Transverse colon (tissue), 4 donors: ENCODE results near the gene GARNL3. TPM values are rescaled to one million over a fixed set of nuclear protein-coding genes. Genes with fewer than 3 reads are reported as not detected.

Experiments used
- DNase-seq: peaks from one replicate; pipeline ENCODE4 v3.0.0-alpha.2; 2019
- H3K27ac ChIP-seq, 4 donors: fragments of 200-600 bp; sonication (generic); 2 replicates each; pipeline ENCODE4 v1.5.1; 2016 to 2018; ENCODE audit warnings: inconsistent platforms in 4 of 4
- H3K27me3 ChIP-seq: fragments of 200-600 bp; sonication (generic); 2 replicates; pipeline ENCODE4 v1.5.1; 2017; ENCODE audit warnings: inconsistent platforms
- H3K36me3 ChIP-seq, 4 donors: fragments of 200-600 bp; sonication (generic); 2 replicates each; pipeline ENCODE4 v1.5.1; 2017 to 2019; ENCODE audit warnings: inconsistent platforms in 4 of 4
- H3K4me1 ChIP-seq, 4 donors: fragments of 200-600 bp; sonication (generic); 2 replicates each; pipeline ENCODE4 v1.5.1; 2017 to 2020; ENCODE audit warnings: inconsistent platforms in 4 of 4
- H3K4me3 ChIP-seq, 4 donors: fragments of 200-600 bp; sonication (generic); 1 replicate in 1 of 4; 2 replicates in 3 of 4; pipeline versions ENCODE4 v1.5.1 to v1.6.1; 2017 to 2019; ENCODE audit warnings: inconsistent platforms in 4 of 4
- H3K9me3 ChIP-seq, 2 donors: fragments of 200-600 bp; sonication (generic); 2 replicates each; pipeline ENCODE4 v1.5.1; 2017 to 2019; ENCODE audit warnings: inconsistent platforms in 2 of 2
- EP300 ChIP-seq: sonication (generic); formaldehyde crosslinking; IDR thresholded peaks from one replicate; pipeline ENCODE4 v1.6.1; 2017; ENCODE audit warnings: antibody characterized with exemption, low read depth
- POLR2A ChIP-seq: fragments of 450-650 bp; IDR thresholded peaks from one replicate; pipeline ENCODE4 v1.6.1; 2016; ENCODE audit warnings: antibody characterized with exemption, mild to moderate bottlenecking, moderate library complexity
- POLR2AphosphoS5 ChIP-seq, 3 donors: sonication (generic); formaldehyde crosslinking; IDR thresholded peaks; one replicate each; pipeline ENCODE4 v1.6.1; 2016; ENCODE audit warnings: antibody characterized with exemption in 3 of 3
- WGBS, 2 donors: methylation state at CpG; one replicate each; pipeline ENCODE4 v1.1.5; 2018; ENCODE audit warnings: low coverage in 1 of 2; 5-methylcytosine and 5-hydroxymethylcytosine counted together
- in situ Hi-C, 4 donors: fragments of 200-750 bp; cut with MboI; loops; one replicate each; pipeline versions ENCODE4 v1.15.0 to v1.15.1; 2017; ENCODE audit warnings: low sequenced_read_pairs in 3 of 4, low pct_ligation_motif_present in 1 of 4, low pct_unique_long_range_greater_than_20kb in 1 of 4
- intact Hi-C: fragments of 100-400 bp; cut with DNase I; formaldehyde crosslinking; loops from one replicate; pipeline ENCODE4 v1.15.1; 2023; ENCODE audit warnings: low total_unique reads
- total RNA-seq, 4 donors: library from RNA; depleted of rRNA; stranded (reverse); fragments of >200 nt; gene quantifications; one replicate each; pipeline ENCODE4 v1.1.0, GENCODE V29; 2016
- TF ChIP-seq, protein P1 (sequence below), 5 experiments: fragments of 200-600 bp in 3 of 5; fragments of 450-650 bp in 2 of 5; sonication (generic) in 3 of 5; IDR thresholded peaks; 1 replicate in 2 of 5; 2 replicates in 3 of 5; pipeline ENCODE4 v1.5.1; 2016 to 2017; ENCODE audit warnings: antibody characterized with exemption in 5 of 5, inconsistent platforms in 3 of 5, mild to moderate bottlenecking in 2 of 5, moderate library complexity in 1 of 5

The GARNL3 gene
- total RNA-seq, 4 donors from 2014 or later: 6.0 to 19.5 (median 11.8) TPM

DNA sequence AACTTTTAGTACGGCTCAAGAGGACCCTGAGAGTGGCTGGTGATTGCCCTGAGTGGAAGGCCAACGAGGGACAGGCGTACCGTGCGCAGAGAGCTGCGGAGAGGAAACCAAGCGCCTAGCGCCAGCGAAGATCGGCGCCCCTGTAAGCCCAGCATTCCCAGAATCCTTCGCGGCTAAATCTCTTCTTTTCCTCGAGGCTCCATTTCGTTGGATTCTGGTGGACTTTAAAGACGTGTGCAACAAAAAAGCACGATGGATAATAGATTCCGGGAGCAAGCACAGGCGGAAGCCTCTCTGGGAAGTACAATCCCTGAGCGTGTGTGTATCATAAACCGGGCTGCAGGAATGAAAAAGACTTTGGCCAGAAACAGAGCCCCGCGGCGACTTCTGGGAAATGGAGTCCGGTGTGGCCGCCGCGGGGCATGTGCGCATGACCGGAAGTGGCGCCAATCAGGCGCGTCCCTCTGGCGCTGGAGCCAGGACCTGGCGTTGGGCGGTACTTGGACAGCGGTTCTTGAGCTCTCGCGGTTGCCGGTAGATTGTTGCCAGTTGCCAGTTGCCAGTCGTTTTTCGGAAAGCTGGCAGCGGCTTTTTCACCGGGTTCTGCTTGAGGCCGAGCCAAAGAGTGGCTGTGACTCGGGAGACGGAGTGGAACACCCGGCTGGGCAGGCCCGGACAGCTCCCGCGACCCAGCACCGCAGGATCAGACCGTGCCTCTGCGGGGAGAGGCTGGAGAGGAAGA is 159.5 kb downstream of the GARNL3 start, which contains the start of gene ZNF79:
Gene ZNF79, plus strand, starts transcription at position 449 of the 742 bp plus-strand sequence. CDS start 406 bp downstream, outside the sequence.
- Histone ChIP-seq H3K27me3 (no peaks in the 10 kb centered on the region), H3K4me1 (peaks cover 23 to 36% (median 29%) of the 10 kb centered on the region in 4 donors), H3K9me3 (no peaks in the 10 kb centered on the region), H3K27ac (peak within 1 kb of the TSS; percentile 88 to 96 (median 92)), H3K4me3 (peak within 1 kb of the TSS; percentile 80 to 91 (median 88)), H3K36me3 (peaks cover 0 to 7% (median 3%) of the 10 kb centered on the region in 4 donors)
- DNase-seq: peak; percentile 95
- no peak for TF ChIP-seq EP300
- TF ChIP-seq, protein P1, sequence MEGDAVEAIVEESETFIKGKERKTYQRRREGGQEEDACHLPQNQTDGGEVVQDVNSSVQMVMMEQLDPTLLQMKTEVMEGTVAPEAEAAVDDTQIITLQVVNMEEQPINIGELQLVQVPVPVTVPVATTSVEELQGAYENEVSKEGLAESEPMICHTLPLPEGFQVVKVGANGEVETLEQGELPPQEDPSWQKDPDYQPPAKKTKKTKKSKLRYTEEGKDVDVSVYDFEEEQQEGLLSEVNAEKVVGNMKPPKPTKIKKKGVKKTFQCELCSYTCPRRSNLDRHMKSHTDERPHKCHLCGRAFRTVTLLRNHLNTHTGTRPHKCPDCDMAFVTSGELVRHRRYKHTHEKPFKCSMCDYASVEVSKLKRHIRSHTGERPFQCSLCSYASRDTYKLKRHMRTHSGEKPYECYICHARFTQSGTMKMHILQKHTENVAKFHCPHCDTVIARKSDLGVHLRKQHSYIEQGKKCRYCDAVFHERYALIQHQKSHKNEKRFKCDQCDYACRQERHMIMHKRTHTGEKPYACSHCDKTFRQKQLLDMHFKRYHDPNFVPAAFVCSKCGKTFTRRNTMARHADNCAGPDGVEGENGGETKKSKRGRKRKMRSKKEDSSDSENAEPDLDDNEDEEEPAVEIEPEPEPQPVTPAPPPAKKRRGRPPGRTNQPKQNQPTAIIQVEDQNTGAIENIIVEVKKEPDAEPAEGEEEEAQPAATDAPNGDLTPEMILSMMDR (IDR thresholded peaks at IDR 0.05): peak in 1 of 5 experiments; percentile 21
- TF ChIP-seq POLR2AphosphoS5 (IDR thresholded peaks at IDR 0.05): peak; percentile 85 to 88 (median 87)
- TF ChIP-seq POLR2A: peak; percentile 75
- intact Hi-C loops: no loop called here
- WGBS, 2 donors: 0% methylated on average over 53 of the region's 54 CpGs; no CpG with 5 or more reads in 1 of the 2 donors
- in situ Hi-C loops: no loop called here

DNA sequence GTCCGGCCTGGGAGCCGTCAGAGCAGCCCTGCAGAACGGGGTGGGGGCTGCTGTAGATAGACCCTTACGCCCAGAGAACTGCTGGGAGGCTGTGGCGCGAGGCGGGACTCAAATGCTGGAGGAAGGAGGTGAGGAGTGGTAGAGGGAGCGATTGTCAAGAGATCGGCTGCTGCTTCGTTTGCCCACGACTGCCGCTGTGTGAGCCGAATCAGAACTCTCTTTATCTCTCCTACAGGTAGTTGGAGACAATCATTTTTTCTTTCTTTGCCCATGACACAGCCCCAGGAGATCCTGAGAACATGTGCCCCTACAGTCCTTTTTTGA is 160.1 kb downstream of the GARNL3 start:
- no peak for DNase-seq
- intact Hi-C loops: no loop called here

DNA sequence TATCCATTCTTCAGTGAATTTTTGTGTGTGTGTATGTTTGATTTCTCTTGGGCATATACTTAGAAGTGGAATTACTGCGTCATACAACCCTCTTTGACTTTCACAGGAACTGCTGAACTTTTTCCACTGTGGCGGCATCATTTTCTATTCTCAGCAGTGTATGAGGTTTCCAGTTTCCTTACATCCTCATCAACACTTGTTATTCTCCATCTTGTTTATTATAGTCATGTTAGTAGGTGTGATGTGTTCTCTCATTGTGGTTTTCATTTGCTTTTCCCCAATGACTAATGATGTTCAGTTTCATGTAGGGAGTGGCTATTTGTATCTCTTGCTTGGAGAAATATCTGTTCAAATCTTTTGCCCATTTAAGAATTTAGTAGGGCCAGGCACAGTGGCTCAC is 162.2 kb downstream of the GARNL3 start:
- Histone ChIP-seq H3K4me1 (peaks cover 23 to 32% (median 28%) of the 10 kb centered on the region in 4 donors), H3K27me3 (no peaks in the 10 kb centered on the region), H3K9me3 (no peaks in the 10 kb centered on the region), H3K36me3 (peaks cover 0 to 24% (median 9%) of the 10 kb centered on the region in 4 donors), H3K27ac (no peak overlapping the region), H3K4me3 (no peak overlapping the region)
- in situ Hi-C loops (no loop called here), intact Hi-C loops (no loop called here)
- WGBS, 2 donors: 84 to 90% methylated on average over 2 of the region's 2 CpGs
- no peak for DNase-seq
- TF ChIP-seq, protein P1 (IDR thresholded peaks at IDR 0.05): no peak
- TF ChIP-seq EP300 (no peak), POLR2A (no peak), POLR2AphosphoS5 (IDR thresholded peaks at IDR 0.05) (no peak)

More for the DNA sequence above, 160.1 kb downstream of the GARNL3 start:
- Histone ChIP-seq H3K27me3 (no peaks in the 10 kb centered on the region), H3K9me3 (no peaks in the 10 kb centered on the region), H3K27ac (peak overlapping the region; percentile 88 to 96 (median 92)), H3K4me3 (peak overlapping the region; percentile 80 to 91 (median 88)), H3K4me1 (peaks cover 23 to 36% (median 29%) of the 10 kb centered on the region in 4 donors), H3K36me3 (peaks cover 0 to 12% (median 5%) of the 10 kb centered on the region in 4 donors)
- WGBS, 2 donors: 0% methylated on average over 13 of the region's 13 CpGs; no CpG with 5 or more reads in 1 of the 2 donors
- TF ChIP-seq, protein P1 (IDR thresholded peaks at IDR 0.05): no peak
- TF ChIP-seq POLR2AphosphoS5 (IDR thresholded peaks at IDR 0.05) (no peak), EP300 (no peak)
- in situ Hi-C loops: no loop called here

DNA sequence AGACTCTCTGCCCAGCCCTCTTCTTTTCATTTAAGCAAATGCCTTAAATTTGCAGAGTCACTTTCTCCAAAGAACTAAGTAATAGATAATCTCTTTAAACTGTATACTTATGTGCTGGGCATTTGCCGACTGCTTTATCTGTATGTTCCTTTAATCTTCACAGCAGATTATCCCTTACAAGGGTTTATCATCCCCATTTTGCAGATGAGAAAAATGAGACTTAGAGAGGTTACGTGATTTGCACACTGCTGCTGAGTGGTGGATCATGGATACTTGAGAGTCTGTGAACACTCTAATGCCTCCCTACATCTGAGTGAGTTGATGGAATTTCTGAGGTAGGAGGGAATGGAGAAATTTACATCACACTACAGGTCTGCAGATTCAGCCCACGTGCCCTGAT is 163.8 kb downstream of the GARNL3 start:
- TF ChIP-seq POLR2A (no peak), POLR2AphosphoS5 (IDR thresholded peaks at IDR 0.05) (no peak), EP300 (no peak)
- TF ChIP-seq, protein P1 (IDR thresholded peaks at IDR 0.05): no peak
- DNase-seq: no peak
- Histone ChIP-seq H3K9me3 (no peaks in the 10 kb centered on the region), H3K36me3 (peaks cover 0 to 28% (median 10%) of the 10 kb centered on the region in 4 donors), H3K27ac (no peak overlapping the region), H3K4me3 (no peak overlapping the region), H3K27me3 (no peaks in the 10 kb centered on the region), H3K4me1 (peaks cover 9 to 16% (median 14%) of the 10 kb centered on the region in 4 donors)
- intact Hi-C loops (no loop called here), in situ Hi-C loops (no loop called here)
- WGBS, 2 donors: 93 to 100% methylated on average over 2 to 3 of the region's 3 CpGs
